ENCODE data around the gene USH1C.

Gene USH1C

GRCh38 chr11:17522655-17523054 lies 21.6 kb downstream of the USH1C start:
- DNase-seq = no peak

- DNase-seq = no peak
Observed at GRCh38 chr11:17521106-17521900, 22.9 kb downstream of the USH1C start.

GRCh38 chr11:17519061-17519885 lies 24.9 kb downstream of the USH1C start:
- no peak for DNase-seq

GRCh38 chr11:17518366-17518765 lies 25.9 kb downstream of the USH1C start:
- no peak for DNase-seq

GRCh38 chr11:17517186-17517585 lies 27.0 kb downstream of the USH1C start:
- no peak for DNase-seq

- no peak for DNase-seq
Observed at GRCh38 chr11:17516551-17517150, 27.6 kb downstream of the USH1C start.

- DNase-seq = no peak
Observed at GRCh38 chr11:17515443-17516176, 28.6 kb downstream of the USH1C start.

GRCh38 chr11:17514476-17514875 lies 29.7 kb downstream of the USH1C start:
- DNase-seq = no peak

GRCh38 chr11:17513853-17514252 lies 30.4 kb downstream of the USH1C start:
- no peak for DNase-seq

GRCh38 chr11:17512101-17512500 lies 32.1 kb downstream of the USH1C start:
- no peak for DNase-seq

- no peak for DNase-seq
Observed at GRCh38 chr11:17511571-17511970, 32.6 kb downstream of the USH1C start.

- no peak for DNase-seq
Observed at GRCh38 chr11:17510507-17511206, 33.6 kb downstream of the USH1C start.

GRCh38 chr11:17508791-17509190 lies 35.4 kb downstream of the USH1C start:
- DNase-seq = no peak

- no peak for DNase-seq
Observed at GRCh38 chr11:17508306-17508705, 35.9 kb downstream of the USH1C start.

- no peak for DNase-seq
Observed at GRCh38 chr11:17507773-17508172, 36.4 kb downstream of the USH1C start.

- DNase-seq = peak; percentile 24
Observed at GRCh38 chr11:17506942-17507341, 37.3 kb downstream of the USH1C start.

GRCh38 chr11:17506314-17506713 lies 37.9 kb downstream of the USH1C start:
- peak; percentile 14 for DNase-seq

GRCh38 chr11:17505146-17505545 lies 39.1 kb downstream of the USH1C start:
- no peak for DNase-seq

- peak; percentile 93 for DNase-seq
Observed at GRCh38 chr11:17504330-17505107, 39.7 kb downstream of the USH1C start.

- DNase-seq = no peak
Observed at GRCh38 chr11:17502630-17503029, 41.6 kb downstream of the USH1C start.

- no peak for DNase-seq
Observed at GRCh38 chr11:17500673-17501072, 43.5 kb downstream of the USH1C start.

- peak; percentile 69 for DNase-seq
Observed at GRCh38 chr11:17498475-17498874, 45.7 kb downstream of the USH1C start.
